Natural killer cell (primary cell): ENCODE results near the gene CD7. TPM values are rescaled to one million over a fixed set of nuclear protein-coding genes. Genes with fewer than 3 reads are reported as not detected.

Source experiments
- ATAC-seq, 3 donors: fragments of 150-1000 bp in 2 of 3; fragments of 200-7000 bp in 1 of 3; cut with Tn5 transposase; 1 replicate in 1 of 3; 2 replicates in 2 of 3; pipeline ENCODE4 v1.10.0; 2021; ENCODE audit warnings: mild to moderate bottlenecking in 2 of 3, moderate library complexity in 2 of 3
- DNase-seq, 2 donors: peaks; one replicate each; pipeline versions ENCODE4 v3.0.0 to v3.0.0-alpha.2; 2013 to 2021; ENCODE audit warnings: mixed read lengths in 1 of 2
- H3K27ac ChIP-seq: one replicate; pipeline ENCODE4 v1.5.1; 2013; ENCODE audit warnings: mild to moderate bottlenecking, low read length
- H3K27me3 ChIP-seq: one replicate; pipeline ENCODE4 v1.6.1; 2013; ENCODE audit warnings: low read length; ENCODE audit not compliant: control insufficient read depth, insufficient read depth
- H3K36me3 ChIP-seq: one replicate; pipeline ENCODE4 v1.6.1; 2013; ENCODE audit warnings: low read length; ENCODE audit not compliant: control insufficient read depth, insufficient read depth
- H3K4me1 ChIP-seq: one replicate; pipeline ENCODE4 v1.6.1; 2013; ENCODE audit warnings: low read length; ENCODE audit not compliant: control insufficient read depth, insufficient read depth
- H3K4me3 ChIP-seq: one replicate; pipeline ENCODE4 v1.5.1; 2013; ENCODE audit warnings: low read length
- H3K9me3 ChIP-seq: one replicate; pipeline ENCODE4 v1.6.1; 2013; ENCODE audit warnings: low read length; ENCODE audit not compliant: control insufficient read depth, insufficient read depth
- H3K27ac Mint-ChIP-seq, 2 donors: one replicate each; pipeline ENCODE4 v1.8.0; 2022; ENCODE audit warnings: mild to moderate bottlenecking in 2 of 2, mixed read lengths in 2 of 2, moderate library complexity in 1 of 2
- H3K27me3 Mint-ChIP-seq, 2 donors: one replicate each; pipeline ENCODE4 v1.8.0; 2022; ENCODE audit warnings: low read depth in 2 of 2, mixed read lengths in 2 of 2
- H3K36me3 Mint-ChIP-seq: one replicate; pipeline ENCODE4 v1.8.0; 2022; ENCODE audit warnings: mixed read lengths
- H3K4me1 Mint-ChIP-seq, 2 donors: one replicate each; pipeline ENCODE4 v1.8.0; 2022; ENCODE audit warnings: mixed read lengths in 2 of 2
- H3K4me3 Mint-ChIP-seq: one replicate; pipeline ENCODE4 v1.8.0; 2022; ENCODE audit warnings: mild to moderate bottlenecking, moderate library complexity, mixed read lengths
- H3K9me3 Mint-ChIP-seq, 2 donors: one replicate each; pipeline ENCODE4 v1.8.0; 2022; ENCODE audit warnings: mixed read lengths in 2 of 2
- WGBS: methylation state at CpG from one replicate; pipeline ENCODE4 v1.1.7; 2013; ENCODE audit warnings: missing lambda C conversion rate; ENCODE audit not compliant: insufficient coverage; 5-methylcytosine and 5-hydroxymethylcytosine counted together
- intact Hi-C: fragments of 100-400 bp; cut with micrococcal nuclease; formaldehyde crosslinking; loops from one replicate; pipeline ENCODE4 v1.14.2; 2022
- total RNA-seq, 4 donors: library from RNA; stranded (reverse); fragments of 120-200 nt in 1 of 4; gene quantifications; one replicate each; pipeline versions ENCODE4 v1.2.3 to v1.2.4, GENCODE V29; 2013 to 2022
- TF ChIP-seq, protein P1 (sequence below): fragments of 200-600 bp; IDR thresholded peaks from one replicate; pipeline ENCODE4 v1.8.0; 2022; ENCODE audit warnings: antibody characterized with exemption

CD7 gene
- total RNA-seq, 3 donors from 2014 or later (not counting 1 experiment from before 2014, with no cell fraction given): 464 to 564 (median 522) TPM

DNA sequence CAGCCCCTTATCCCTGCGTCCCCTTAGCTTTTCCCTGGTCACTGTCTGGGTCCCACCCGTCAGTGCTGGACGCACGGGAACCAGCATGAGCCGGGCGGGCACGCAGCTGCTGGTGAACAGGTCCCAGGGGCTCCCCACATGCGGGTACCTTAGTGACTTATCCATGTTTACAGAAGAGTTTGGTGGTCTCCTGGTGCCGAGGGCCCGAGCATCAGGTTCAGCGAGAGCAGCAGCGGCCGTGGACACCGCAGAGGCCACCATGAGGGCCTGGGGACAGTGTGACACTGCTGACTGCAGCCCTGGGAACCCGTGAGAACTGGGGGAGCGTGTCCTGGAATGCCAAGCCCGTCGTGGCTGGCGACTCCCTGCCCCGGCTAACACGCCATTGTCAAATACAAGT lies 6.5 kb downstream of the CD7 start:
- Mint-ChIP-seq H3K4me3 (no peak overlapping the region), H3K4me1 (peaks cover 23 to 56% of the 10 kb centered on the region in 2 donors), H3K9me3 (no peaks in the 10 kb centered on the region), H3K27me3 (no peaks in the 10 kb centered on the region), H3K27ac (no peak overlapping the region), H3K36me3 (no peaks in the 10 kb centered on the region)
- WGBS: 93% methylated on average over 21 of the region's 21 CpGs
- H3K4me1 ChIP-seq: peaks cover 44% of the 10 kb centered on the region
- DNase-seq: no peak
- H3K4me3 ChIP-seq: no peak overlapping the region
- H3K36me3 ChIP-seq: peaks cover 17% of the 10 kb centered on the region
- H3K9me3 ChIP-seq: no peaks in the 10 kb centered on the region
- TF ChIP-seq, protein P1, sequence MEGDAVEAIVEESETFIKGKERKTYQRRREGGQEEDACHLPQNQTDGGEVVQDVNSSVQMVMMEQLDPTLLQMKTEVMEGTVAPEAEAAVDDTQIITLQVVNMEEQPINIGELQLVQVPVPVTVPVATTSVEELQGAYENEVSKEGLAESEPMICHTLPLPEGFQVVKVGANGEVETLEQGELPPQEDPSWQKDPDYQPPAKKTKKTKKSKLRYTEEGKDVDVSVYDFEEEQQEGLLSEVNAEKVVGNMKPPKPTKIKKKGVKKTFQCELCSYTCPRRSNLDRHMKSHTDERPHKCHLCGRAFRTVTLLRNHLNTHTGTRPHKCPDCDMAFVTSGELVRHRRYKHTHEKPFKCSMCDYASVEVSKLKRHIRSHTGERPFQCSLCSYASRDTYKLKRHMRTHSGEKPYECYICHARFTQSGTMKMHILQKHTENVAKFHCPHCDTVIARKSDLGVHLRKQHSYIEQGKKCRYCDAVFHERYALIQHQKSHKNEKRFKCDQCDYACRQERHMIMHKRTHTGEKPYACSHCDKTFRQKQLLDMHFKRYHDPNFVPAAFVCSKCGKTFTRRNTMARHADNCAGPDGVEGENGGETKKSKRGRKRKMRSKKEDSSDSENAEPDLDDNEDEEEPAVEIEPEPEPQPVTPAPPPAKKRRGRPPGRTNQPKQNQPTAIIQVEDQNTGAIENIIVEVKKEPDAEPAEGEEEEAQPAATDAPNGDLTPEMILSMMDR: no peak
- ATAC-seq: no peak
- intact Hi-C loops: no loop called here
- H3K27ac ChIP-seq: no peak overlapping the region
- H3K27me3 ChIP-seq: no peaks in the 10 kb centered on the region

DNA sequence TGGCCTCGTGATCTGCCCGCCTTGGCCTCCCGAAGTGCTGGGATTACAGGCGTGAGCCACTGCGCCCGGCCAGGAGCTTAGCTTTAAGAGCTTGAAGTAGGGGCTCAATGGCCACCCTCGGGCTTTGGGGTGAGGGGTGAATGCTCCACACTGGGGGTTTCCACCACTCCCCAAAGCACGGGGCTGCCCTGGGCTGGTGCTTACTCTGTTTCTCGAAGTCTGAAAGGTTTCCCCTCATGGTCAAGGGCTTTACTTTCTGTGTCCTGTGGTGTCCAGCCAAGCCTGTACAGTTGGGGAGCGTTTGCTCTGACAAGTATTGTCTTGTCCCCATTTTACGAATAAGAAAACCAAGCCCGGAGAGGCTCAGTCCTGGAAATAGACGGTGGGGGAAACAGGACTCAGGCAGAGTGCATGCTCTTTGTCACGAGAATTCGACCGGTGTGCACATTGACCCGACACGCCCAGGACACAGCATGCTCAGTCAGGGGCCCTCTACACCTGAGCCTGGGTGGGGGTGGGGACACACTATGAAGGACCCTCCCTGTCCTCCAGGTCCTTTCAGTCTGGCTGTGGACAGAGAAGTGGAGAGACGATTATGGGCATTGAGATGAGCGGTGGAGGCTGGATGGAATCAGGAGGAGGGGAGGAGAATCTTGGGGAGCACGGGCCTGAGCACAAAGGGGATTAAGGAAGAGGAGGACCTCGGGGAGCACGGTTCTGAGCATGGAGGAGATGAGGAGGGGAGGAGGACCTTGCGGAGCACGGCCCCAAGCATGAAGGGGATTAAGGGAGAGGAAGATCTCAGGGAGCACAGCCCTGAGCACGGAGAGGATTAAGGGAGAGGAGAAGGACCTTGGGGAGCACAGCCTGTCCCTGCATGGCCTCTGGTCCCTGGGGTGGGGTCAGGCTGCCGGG lies 7.5 kb downstream of the CD7 start:
- peaks cover 26 to 56% of the 10 kb centered on the region in 2 donors for H3K4me1 Mint-ChIP-seq
- ATAC-seq (no peak), DNase-seq (no peak)
- intact Hi-C loops: no loop called here
- no peaks in the 10 kb centered on the region for H3K27me3 ChIP-seq
- 93% methylated on average over 27 of the region's 27 CpGs for WGBS
- no peaks in the 10 kb centered on the region for H3K9me3 ChIP-seq
- TF ChIP-seq, protein P1: no peak
- H3K4me3 Mint-ChIP-seq: no peak overlapping the region
- H3K36me3 ChIP-seq: peaks cover 17% of the 10 kb centered on the region
- H3K27ac Mint-ChIP-seq: peak overlapping the region in 1 of 2 donors; percentile 54
- H3K4me1 ChIP-seq: peaks cover 44% of the 10 kb centered on the region
- no peaks in the 10 kb centered on the region for H3K9me3 Mint-ChIP-seq
- no peaks in the 10 kb centered on the region for H3K27me3 Mint-ChIP-seq
- H3K4me3 ChIP-seq: no peak overlapping the region
- no peak overlapping the region for H3K27ac ChIP-seq
- no peaks in the 10 kb centered on the region for H3K36me3 Mint-ChIP-seq

GRCh38 chr17:82305727-82306300 lies 11.6 kb downstream of the CD7 start:
- WGBS: 32% methylated on average over 18 of the region's 20 CpGs

More at GRCh38 chr17:82305727-82306300, 11.6 kb downstream of the CD7 start:
- H3K27ac ChIP-seq: peak overlapping the region; percentile 85
- H3K27me3 ChIP-seq: no peaks in the 10 kb centered on the region
- TF ChIP-seq, protein P1: no peak
- Mint-ChIP-seq H3K36me3 (no peaks in the 10 kb centered on the region), H3K9me3 (no peaks in the 10 kb centered on the region), H3K27ac (peak overlapping the region; percentile 88 to 99), H3K4me1 (peaks cover 47 to 76% of the 10 kb centered on the region in 2 donors), H3K4me3 (peak overlapping the region; percentile 66), H3K27me3 (no peaks in the 10 kb centered on the region)
- H3K4me3 ChIP-seq: no peak overlapping the region
- no peaks in the 10 kb centered on the region for H3K9me3 ChIP-seq
- peaks cover 72% of the 10 kb centered on the region for H3K4me1 ChIP-seq
- peak in 1 of 2 donors; percentile 32 for DNase-seq
- H3K36me3 ChIP-seq: no peaks in the 10 kb centered on the region
- peak; percentile 40 to 64 (median 57) for ATAC-seq
- intact Hi-C loops: loop anchor here (1.0 kb wide), 1 partner anchor 9 kb away; no protein-coding TSS in a partner anchor
